ENCODE results near the gene LINC01488.
A peak's percentile ranks its signal among the peaks of the same experiment; 100 is the strongest.

The LINC01488 gene

GRCh38 chr11:69516526-69516925, 35.1 kb downstream of the LINC01488 start:
- Histone ChIP-seq H3K9me3 (ENCODE audit: control insufficient read depth, insufficient read depth, low read length) (no peaks in the 10 kb centered on the region), H3K4me1 (ENCODE audit: control insufficient read depth, insufficient read depth, low read length) (peaks cover 11% of the 10 kb centered on the region), H3K4me3 (ENCODE audit: low read depth, low read length) (no peak overlapping the region), H3K27me3 (ENCODE audit: control insufficient read depth, insufficient read depth, low read length) (no peaks in the 10 kb centered on the region), H3K27ac (ENCODE audit: low read depth, low read length) (no peak overlapping the region), H3K9ac (ENCODE audit: low read depth, low read length) (no peak overlapping the region), H3K36me3 (ENCODE audit: control insufficient read depth, insufficient read depth, low read length) (no peaks in the 10 kb centered on the region)

- no peak overlapping the region for H3K27ac ChIP-seq (ENCODE audit: low read depth, low read length)
- no peaks in the 10 kb centered on the region for H3K36me3 ChIP-seq (ENCODE audit: control insufficient read depth, insufficient read depth, low read length)
- H3K27me3 ChIP-seq (ENCODE audit: control insufficient read depth, insufficient read depth, low read length) = no peaks in the 10 kb centered on the region; the same call in 1 of the 2 replicates
- H3K9me3 ChIP-seq (ENCODE audit: control insufficient read depth, insufficient read depth, low read length) = no peaks in the 10 kb centered on the region
- peaks cover 23% of the 10 kb centered on the region for H3K4me1 ChIP-seq (ENCODE audit: control insufficient read depth, insufficient read depth, low read length)
- no peak overlapping the region for H3K4me3 ChIP-seq (ENCODE audit: low read depth, low read length)
- H3K9ac ChIP-seq (ENCODE audit: low read depth, low read length) = no peak overlapping the region
Observed at GRCh38 chr11:69518081-69518950, 36.9 kb downstream of the LINC01488 start.

- H3K9me3 ChIP-seq (ENCODE audit: control insufficient read depth, insufficient read depth, low read length) = no peaks in the 10 kb centered on the region
- H3K4me3 ChIP-seq (ENCODE audit: low read depth, low read length) = no peak overlapping the region
- H3K27ac ChIP-seq (ENCODE audit: low read depth, low read length) = peak overlapping the region; percentile 86
- H3K9ac ChIP-seq (ENCODE audit: low read depth, low read length) = no peak overlapping the region
- no peaks in the 10 kb centered on the region; the same call in 1 of the 2 replicates for H3K27me3 ChIP-seq (ENCODE audit: control insufficient read depth, insufficient read depth, low read length)
- no peaks in the 10 kb centered on the region for H3K36me3 ChIP-seq (ENCODE audit: control insufficient read depth, insufficient read depth, low read length)
- peaks cover 32% of the 10 kb centered on the region for H3K4me1 ChIP-seq (ENCODE audit: control insufficient read depth, insufficient read depth, low read length)
Observed at GRCh38 chr11:69520186-69520916, 38.9 kb downstream of the LINC01488 start.

GRCh38 chr11:69521457-69521856, 40.0 kb downstream of the LINC01488 start:
- H3K4me1 ChIP-seq (ENCODE audit: control insufficient read depth, insufficient read depth, low read length) = peaks cover 32% of the 10 kb centered on the region
- no peak overlapping the region for H3K9ac ChIP-seq (ENCODE audit: low read depth, low read length)
- H3K27me3 ChIP-seq (ENCODE audit: control insufficient read depth, insufficient read depth, low read length) = no peaks in the 10 kb centered on the region; the same call in 1 of the 2 replicates
- H3K36me3 ChIP-seq (ENCODE audit: control insufficient read depth, insufficient read depth, low read length) = no peaks in the 10 kb centered on the region
- H3K27ac ChIP-seq (ENCODE audit: low read depth, low read length) = peak overlapping the region; percentile 86
- no peaks in the 10 kb centered on the region for H3K9me3 ChIP-seq (ENCODE audit: control insufficient read depth, insufficient read depth, low read length)
- peak overlapping the region; percentile 46 for H3K4me3 ChIP-seq (ENCODE audit: low read depth, low read length)

- no peak overlapping the region for H3K9ac ChIP-seq (ENCODE audit: low read depth, low read length)
- H3K4me1 ChIP-seq (ENCODE audit: control insufficient read depth, insufficient read depth, low read length) = peaks cover 32% of the 10 kb centered on the region
- H3K4me3 ChIP-seq (ENCODE audit: low read depth, low read length) = no peak overlapping the region
- no peaks in the 10 kb centered on the region for H3K9me3 ChIP-seq (ENCODE audit: control insufficient read depth, insufficient read depth, low read length)
- no peaks in the 10 kb centered on the region; the same call in 1 of the 2 replicates for H3K27me3 ChIP-seq (ENCODE audit: control insufficient read depth, insufficient read depth, low read length)
- H3K36me3 ChIP-seq (ENCODE audit: control insufficient read depth, insufficient read depth, low read length) = no peaks in the 10 kb centered on the region
- H3K27ac ChIP-seq (ENCODE audit: low read depth, low read length) = no peak overlapping the region
Observed at GRCh38 chr11:69523453-69523852, 42.0 kb downstream of the LINC01488 start.

GRCh38 chr11:69524291-69524882, 42.9 kb downstream of the LINC01488 start:
- H3K9ac ChIP-seq (ENCODE audit: low read depth, low read length) = no peak overlapping the region
- no peak overlapping the region for H3K27ac ChIP-seq (ENCODE audit: low read depth, low read length)
- H3K4me1 ChIP-seq (ENCODE audit: control insufficient read depth, insufficient read depth, low read length) = peaks cover 32% of the 10 kb centered on the region
- no peak overlapping the region for H3K4me3 ChIP-seq (ENCODE audit: low read depth, low read length)
- no peaks in the 10 kb centered on the region; the same call in 1 of the 2 replicates for H3K27me3 ChIP-seq (ENCODE audit: control insufficient read depth, insufficient read depth, low read length)
- H3K36me3 ChIP-seq (ENCODE audit: control insufficient read depth, insufficient read depth, low read length) = no peaks in the 10 kb centered on the region
- no peaks in the 10 kb centered on the region for H3K9me3 ChIP-seq (ENCODE audit: control insufficient read depth, insufficient read depth, low read length)

GRCh38 chr11:69524991-69525411, 43.5 kb downstream of the LINC01488 start:
- Histone ChIP-seq H3K36me3 (ENCODE audit: control insufficient read depth, insufficient read depth, low read length) (no peaks in the 10 kb centered on the region), H3K4me3 (ENCODE audit: low read depth, low read length) (no peak overlapping the region), H3K27me3 (ENCODE audit: control insufficient read depth, insufficient read depth, low read length) (no peaks in the 10 kb centered on the region; the same call in 1 of the 2 replicates), H3K9ac (ENCODE audit: low read depth, low read length) (no peak overlapping the region), H3K9me3 (ENCODE audit: control insufficient read depth, insufficient read depth, low read length) (no peaks in the 10 kb centered on the region), H3K27ac (ENCODE audit: low read depth, low read length) (no peak overlapping the region), H3K4me1 (ENCODE audit: control insufficient read depth, insufficient read depth, low read length) (peaks cover 32% of the 10 kb centered on the region)

- Histone ChIP-seq H3K27me3 (ENCODE audit: control insufficient read depth, insufficient read depth, low read length) (no peaks in the 10 kb centered on the region; the same call in 1 of the 2 replicates), H3K9ac (ENCODE audit: low read depth, low read length) (no peak overlapping the region), H3K4me1 (ENCODE audit: control insufficient read depth, insufficient read depth, low read length) (peaks cover 27% of the 10 kb centered on the region), H3K4me3 (ENCODE audit: low read depth, low read length) (no peak overlapping the region), H3K9me3 (ENCODE audit: control insufficient read depth, insufficient read depth, low read length) (no peaks in the 10 kb centered on the region), H3K27ac (ENCODE audit: low read depth, low read length) (no peak overlapping the region), H3K36me3 (ENCODE audit: control insufficient read depth, insufficient read depth, low read length) (no peaks in the 10 kb centered on the region)
Observed at GRCh38 chr11:69525516-69526452, 44.3 kb downstream of the LINC01488 start.

- Histone ChIP-seq H3K4me3 (ENCODE audit: low read depth, low read length) (no peak overlapping the region), H3K9ac (ENCODE audit: low read depth, low read length) (no peak overlapping the region), H3K4me1 (ENCODE audit: control insufficient read depth, insufficient read depth, low read length) (peaks cover 21% of the 10 kb centered on the region; the same call in 1 of the 2 replicates), H3K27me3 (ENCODE audit: control insufficient read depth, insufficient read depth, low read length) (no peaks in the 10 kb centered on the region; the same call in 1 of the 2 replicates), H3K27ac (ENCODE audit: low read depth, low read length) (no peak overlapping the region), H3K36me3 (ENCODE audit: control insufficient read depth, insufficient read depth, low read length) (no peaks in the 10 kb centered on the region), H3K9me3 (ENCODE audit: control insufficient read depth, insufficient read depth, low read length) (no peaks in the 10 kb centered on the region)
Observed at GRCh38 chr11:69526453-69526810, 45.0 kb downstream of the LINC01488 start.

- no peaks in the 10 kb centered on the region for H3K36me3 ChIP-seq (ENCODE audit: control insufficient read depth, insufficient read depth, low read length)
- H3K27me3 ChIP-seq (ENCODE audit: control insufficient read depth, insufficient read depth, low read length) = no peaks in the 10 kb centered on the region
- H3K9me3 ChIP-seq (ENCODE audit: control insufficient read depth, insufficient read depth, low read length) = no peaks in the 10 kb centered on the region
- H3K27ac ChIP-seq (ENCODE audit: low read depth, low read length) = no peak overlapping the region
- no peak overlapping the region for H3K4me3 ChIP-seq (ENCODE audit: low read depth, low read length)
- H3K4me1 ChIP-seq (ENCODE audit: control insufficient read depth, insufficient read depth, low read length) = peaks cover 7% of the 10 kb centered on the region; the same call in 1 of the 2 replicates
- H3K9ac ChIP-seq (ENCODE audit: low read depth, low read length) = no peak overlapping the region
Observed at GRCh38 chr11:69529001-69529400, 47.5 kb downstream of the LINC01488 start.

Data from HUES48 (cell line).